Activated naive CD4-positive, alpha-beta T cell treated with anti-CD3 and anti-CD28 coated beads, Interleukin-2, amount 50 U/mL, for 24 hours (primary cell): Measurements from ENCODE around the gene ADGB.

Source experiments
- H3K27ac Mint-ChIP-seq: one replicate; pipeline ENCODE4 v1.8.0; 2021; ENCODE audit warnings: mild to moderate bottlenecking, mixed read lengths
- H3K27me3 Mint-ChIP-seq: one replicate; pipeline ENCODE4 v1.8.0; 2021; ENCODE audit warnings: mixed read lengths
- H3K36me3 Mint-ChIP-seq: one replicate; pipeline ENCODE4 v1.8.0; 2021; ENCODE audit warnings: mixed read lengths
- H3K4me1 Mint-ChIP-seq: one replicate; pipeline ENCODE4 v1.8.0; 2021; ENCODE audit warnings: mixed read lengths
- H3K4me3 Mint-ChIP-seq: one replicate; pipeline ENCODE4 v1.8.0; 2021; ENCODE audit warnings: mild to moderate bottlenecking, mixed read lengths
- H3K9me3 Mint-ChIP-seq: one replicate; pipeline ENCODE4 v1.8.0; 2021; ENCODE audit warnings: mixed read lengths

The ADGB gene

GRCh38 chr6:146670161-146670560 is 71.4 kb downstream of the ADGB start:
- Mint-ChIP-seq H3K4me3 (no peak overlapping the region), H3K9me3 (no peaks in the 10 kb centered on the region), H3K27ac (no peak overlapping the region)

GRCh38 chr6:146673069-146673468 is 74.3 kb downstream of the ADGB start:
- no peaks in the 10 kb centered on the region for H3K4me1 Mint-ChIP-seq
- no peak overlapping the region for H3K27ac Mint-ChIP-seq
- peaks cover 13% of the 10 kb centered on the region for H3K27me3 Mint-ChIP-seq
- no peak overlapping the region for H3K4me3 Mint-ChIP-seq
- H3K36me3 Mint-ChIP-seq: no peaks in the 10 kb centered on the region
- H3K9me3 Mint-ChIP-seq: no peaks in the 10 kb centered on the region

More at GRCh38 chr6:146670161-146670560, 71.4 kb downstream of the ADGB start:
- no peaks in the 10 kb centered on the region for H3K36me3 Mint-ChIP-seq
- peaks cover 13% of the 10 kb centered on the region for H3K27me3 Mint-ChIP-seq
- H3K4me1 Mint-ChIP-seq: no peaks in the 10 kb centered on the region

- H3K27me3 Mint-ChIP-seq: peaks cover 6% of the 10 kb centered on the region
- H3K9me3 Mint-ChIP-seq: no peaks in the 10 kb centered on the region
- no peak overlapping the region for H3K4me3 Mint-ChIP-seq
- H3K4me1 Mint-ChIP-seq: no peaks in the 10 kb centered on the region
- no peak overlapping the region for H3K27ac Mint-ChIP-seq
- no peaks in the 10 kb centered on the region for H3K36me3 Mint-ChIP-seq
Measured at GRCh38 chr6:146679386-146679785, 80.6 kb downstream of the ADGB start.

GRCh38 chr6:146682919-146683318 is 84.1 kb downstream of the ADGB start:
- H3K36me3 Mint-ChIP-seq: no peaks in the 10 kb centered on the region
- H3K27me3 Mint-ChIP-seq: peaks cover 3% of the 10 kb centered on the region
- no peak overlapping the region for H3K4me3 Mint-ChIP-seq
- no peaks in the 10 kb centered on the region for H3K9me3 Mint-ChIP-seq
- no peak overlapping the region for H3K27ac Mint-ChIP-seq
- H3K4me1 Mint-ChIP-seq: no peaks in the 10 kb centered on the region

DNA sequence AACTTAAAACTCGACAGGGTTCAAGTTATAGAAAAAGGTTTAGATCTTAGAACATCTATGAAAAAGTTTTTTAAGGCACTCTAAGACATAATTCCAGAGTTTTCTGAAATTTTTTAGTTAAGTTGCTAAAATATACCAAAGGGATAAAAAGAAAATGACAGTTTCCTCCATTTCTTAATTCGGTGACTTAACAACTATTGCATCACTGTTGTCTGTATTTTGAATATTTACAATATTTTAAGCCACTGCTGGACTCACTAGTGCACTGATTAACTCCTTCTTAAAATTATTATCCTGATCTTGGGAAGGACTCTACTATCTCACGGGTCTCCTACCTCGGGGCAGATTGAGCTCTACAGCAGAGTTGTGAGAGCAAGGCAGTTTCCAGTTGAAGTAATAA is 91.0 kb downstream of the ADGB start:
- no peaks in the 10 kb centered on the region for H3K9me3 Mint-ChIP-seq
- H3K27me3 Mint-ChIP-seq: peaks cover 8% of the 10 kb centered on the region
- H3K4me3 Mint-ChIP-seq: no peak overlapping the region
- no peaks in the 10 kb centered on the region for H3K36me3 Mint-ChIP-seq
- H3K4me1 Mint-ChIP-seq: no peaks in the 10 kb centered on the region
- H3K27ac Mint-ChIP-seq: no peak overlapping the region

DNA sequence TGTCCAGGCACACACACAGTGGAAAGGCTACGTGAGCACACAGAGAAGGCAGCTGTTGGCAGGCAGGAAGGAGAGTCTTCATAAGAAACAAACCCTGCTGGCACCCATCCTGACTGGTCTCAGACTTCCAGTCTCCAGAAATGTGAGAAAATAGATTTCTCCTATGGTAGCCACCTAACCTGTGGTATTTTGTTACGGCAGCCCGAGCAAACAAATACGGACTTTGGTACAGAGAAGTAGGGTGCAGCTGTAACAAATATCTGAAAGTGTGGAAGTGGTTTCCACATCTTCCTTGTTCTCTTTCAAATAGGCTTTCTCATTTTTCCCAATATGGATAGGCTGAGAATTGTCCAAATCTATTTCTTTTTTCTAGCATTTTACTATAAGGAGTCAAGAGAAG is 94.6 kb downstream of the ADGB start:
- no peaks in the 10 kb centered on the region for H3K9me3 Mint-ChIP-seq
- H3K36me3 Mint-ChIP-seq: no peaks in the 10 kb centered on the region
- no peak overlapping the region for H3K27ac Mint-ChIP-seq
- no peak overlapping the region for H3K4me3 Mint-ChIP-seq
- H3K27me3 Mint-ChIP-seq: peaks cover 6% of the 10 kb centered on the region
- H3K4me1 Mint-ChIP-seq: no peaks in the 10 kb centered on the region

DNA sequence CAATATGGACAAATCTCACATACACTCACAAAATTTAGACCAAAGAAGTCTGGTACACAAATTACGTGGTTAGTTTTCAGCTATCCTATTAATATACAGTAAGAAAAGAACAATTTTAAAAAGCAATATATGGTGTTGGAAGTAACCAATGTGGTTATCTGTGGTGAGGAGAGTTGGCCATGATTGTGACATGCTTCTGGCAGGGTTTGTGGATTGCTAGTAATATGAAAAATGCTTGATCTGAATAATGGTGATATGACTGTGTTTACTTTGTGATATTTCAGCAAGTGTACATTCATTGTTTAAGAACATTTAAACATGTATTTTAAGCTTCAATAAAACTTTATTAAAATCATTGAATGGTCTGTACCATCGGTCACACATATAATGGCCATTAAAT is 99.1 kb downstream of the ADGB start:
- no peaks in the 10 kb centered on the region for H3K36me3 Mint-ChIP-seq
- no peaks in the 10 kb centered on the region for H3K9me3 Mint-ChIP-seq
- no peaks in the 10 kb centered on the region for H3K27me3 Mint-ChIP-seq
- no peak overlapping the region for H3K4me3 Mint-ChIP-seq
- no peak overlapping the region for H3K27ac Mint-ChIP-seq
- H3K4me1 Mint-ChIP-seq: no peaks in the 10 kb centered on the region

DNA sequence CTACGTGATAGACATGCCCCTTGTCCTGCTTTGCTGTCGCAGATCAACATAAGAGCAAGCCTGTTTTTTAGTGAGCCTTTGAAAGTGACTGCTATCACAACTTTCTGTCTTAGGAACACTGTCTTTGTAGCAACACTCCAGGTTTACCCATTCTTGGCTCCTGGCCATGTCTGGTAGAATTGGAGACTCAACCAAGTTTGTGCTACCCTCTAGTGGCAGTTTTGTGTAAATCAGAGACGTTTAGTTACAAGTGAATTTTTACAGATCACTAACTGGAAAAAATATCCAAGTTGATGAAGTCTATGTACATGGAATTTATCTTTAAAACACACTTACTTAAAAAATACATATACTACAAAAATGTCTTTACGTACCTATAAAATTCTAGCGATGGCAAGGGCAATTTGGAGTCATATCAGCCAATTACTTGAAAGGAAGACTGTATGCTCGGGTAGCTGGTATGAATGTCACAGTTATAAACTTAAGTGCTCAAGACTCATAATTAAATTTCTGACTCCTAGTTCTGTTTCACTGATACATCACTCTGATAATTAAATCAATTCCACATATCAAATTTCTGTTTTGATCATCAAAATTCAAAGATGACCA is 101.4 kb downstream of the ADGB start:
- H3K4me1 Mint-ChIP-seq: no peaks in the 10 kb centered on the region
- no peak overlapping the region for H3K27ac Mint-ChIP-seq
- no peaks in the 10 kb centered on the region for H3K9me3 Mint-ChIP-seq
- H3K27me3 Mint-ChIP-seq: peaks cover 2% of the 10 kb centered on the region
- H3K36me3 Mint-ChIP-seq: no peaks in the 10 kb centered on the region
- no peak overlapping the region for H3K4me3 Mint-ChIP-seq

- no peak overlapping the region for H3K4me3 Mint-ChIP-seq
- H3K27ac Mint-ChIP-seq: no peak overlapping the region
- no peaks in the 10 kb centered on the region for H3K4me1 Mint-ChIP-seq
- no peaks in the 10 kb centered on the region for H3K9me3 Mint-ChIP-seq
- peaks cover 3% of the 10 kb centered on the region for H3K27me3 Mint-ChIP-seq
- no peaks in the 10 kb centered on the region for H3K36me3 Mint-ChIP-seq
Measured at GRCh38 chr6:146701632-146702031, 102.9 kb downstream of the ADGB start.

- Mint-ChIP-seq H3K36me3 (no peaks in the 10 kb centered on the region), H3K9me3 (no peaks in the 10 kb centered on the region), H3K4me3 (no peak overlapping the region)
Measured at GRCh38 chr6:146709036-146709622, 110.4 kb downstream of the ADGB start.

DNA sequence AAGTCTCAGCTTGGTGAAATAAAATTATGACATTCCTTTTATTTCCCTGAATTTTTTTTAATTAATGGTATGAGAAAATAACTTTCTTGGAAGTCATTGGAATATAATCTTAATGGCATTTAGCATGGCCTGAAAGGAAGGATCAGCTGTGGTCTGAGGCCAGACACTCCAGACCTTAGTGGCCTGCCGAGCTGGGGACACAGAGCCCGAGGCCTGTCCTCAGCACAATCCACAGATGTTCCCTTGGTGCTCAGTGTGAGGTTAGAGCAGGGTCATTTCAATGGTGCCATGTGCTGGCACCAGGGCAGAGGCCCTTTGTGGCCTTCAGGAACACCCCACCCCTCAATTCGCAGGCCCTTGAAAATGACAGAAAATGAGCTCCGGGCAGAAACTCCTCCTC is 120.6 kb downstream of the ADGB start:
- no peaks in the 10 kb centered on the region for H3K4me1 Mint-ChIP-seq
- no peak overlapping the region for H3K27ac Mint-ChIP-seq
- no peaks in the 10 kb centered on the region for H3K27me3 Mint-ChIP-seq
- H3K9me3 Mint-ChIP-seq: no peaks in the 10 kb centered on the region
- no peaks in the 10 kb centered on the region for H3K36me3 Mint-ChIP-seq
- no peak overlapping the region for H3K4me3 Mint-ChIP-seq

More at GRCh38 chr6:146709036-146709622, 110.4 kb downstream of the ADGB start:
- peaks cover 12% of the 10 kb centered on the region for H3K27me3 Mint-ChIP-seq
- H3K27ac Mint-ChIP-seq: no peak overlapping the region
- no peaks in the 10 kb centered on the region for H3K4me1 Mint-ChIP-seq

GRCh38 chr6:146739696-146740095 is 140.9 kb downstream of the ADGB start:
- Mint-ChIP-seq H3K27me3 (no peaks in the 10 kb centered on the region), H3K27ac (no peak overlapping the region), H3K4me3 (no peak overlapping the region), H3K4me1 (no peaks in the 10 kb centered on the region), H3K36me3 (no peaks in the 10 kb centered on the region), H3K9me3 (no peaks in the 10 kb centered on the region)

DNA sequence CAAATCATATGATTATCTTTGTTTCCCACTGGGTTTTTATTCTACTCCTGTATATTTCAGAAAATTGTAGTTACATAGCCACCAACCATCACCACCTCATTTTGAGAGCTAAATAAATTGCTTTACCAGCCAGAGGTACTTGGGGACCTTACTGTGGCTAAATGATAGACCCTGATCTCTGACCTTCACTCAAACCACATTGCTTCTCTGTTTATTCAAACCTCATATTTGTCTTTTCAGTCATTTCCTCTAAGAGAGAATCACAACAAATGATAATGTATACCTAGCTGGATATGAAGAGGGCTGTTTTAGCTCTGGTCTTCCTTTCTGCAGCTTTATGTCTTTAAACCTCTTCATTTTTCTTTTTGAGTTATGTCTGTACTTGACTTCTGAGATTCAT is 142.8 kb downstream of the ADGB start:
- Mint-ChIP-seq H3K36me3 (no peaks in the 10 kb centered on the region), H3K27ac (no peak overlapping the region), H3K4me3 (no peak overlapping the region), H3K27me3 (no peaks in the 10 kb centered on the region), H3K4me1 (no peaks in the 10 kb centered on the region), H3K9me3 (no peaks in the 10 kb centered on the region)

GRCh38 chr6:146753306-146753705 is 154.5 kb downstream of the ADGB start:
- H3K27me3 Mint-ChIP-seq: no peaks in the 10 kb centered on the region
- H3K27ac Mint-ChIP-seq: no peak overlapping the region
- H3K4me3 Mint-ChIP-seq: no peak overlapping the region
- H3K36me3 Mint-ChIP-seq: no peaks in the 10 kb centered on the region
- H3K9me3 Mint-ChIP-seq: no peaks in the 10 kb centered on the region
- H3K4me1 Mint-ChIP-seq: no peaks in the 10 kb centered on the region

GRCh38 chr6:146767632-146768031 is 168.9 kb downstream of the ADGB start:
- Mint-ChIP-seq H3K27ac (no peak overlapping the region), H3K27me3 (no peaks in the 10 kb centered on the region)

GRCh38 chr6:146768722-146769121 is 169.9 kb downstream of the ADGB start:
- Mint-ChIP-seq H3K27me3 (no peaks in the 10 kb centered on the region), H3K27ac (no peak overlapping the region), H3K4me3 (no peak overlapping the region), H3K36me3 (no peaks in the 10 kb centered on the region), H3K4me1 (peaks cover 25% of the 10 kb centered on the region), H3K9me3 (no peaks in the 10 kb centered on the region)

More at GRCh38 chr6:146767632-146768031, 168.9 kb downstream of the ADGB start:
- H3K9me3 Mint-ChIP-seq: no peaks in the 10 kb centered on the region
- peaks cover 25% of the 10 kb centered on the region for H3K4me1 Mint-ChIP-seq
- no peak overlapping the region for H3K4me3 Mint-ChIP-seq
- H3K36me3 Mint-ChIP-seq: no peaks in the 10 kb centered on the region
